Prostate gland (tissue), 2 donors: ENCODE measurements around the gene MT4.

Experiments used
- POLR2A ChIP-seq: fragments of 450-650 bp; IDR thresholded peaks from one replicate; pipeline ENCODE4 v1.6.1; 2016; ENCODE audit warnings: antibody characterized with exemption, mild to moderate bottlenecking
- TF ChIP-seq, protein P1 (sequence below), 4 experiments: fragments of 200-600 bp in 2 of 4; fragments of 450-650 bp in 2 of 4; sonication (generic) in 2 of 4; IDR thresholded peaks; 1 replicate in 3 of 4; 2 replicates in 1 of 4; pipeline ENCODE4 v1.5.1; 2016 to 2019; ENCODE audit warnings: antibody characterized with exemption in 4 of 4, mild to moderate bottlenecking in 2 of 4, moderate library complexity in 2 of 4

DNA sequence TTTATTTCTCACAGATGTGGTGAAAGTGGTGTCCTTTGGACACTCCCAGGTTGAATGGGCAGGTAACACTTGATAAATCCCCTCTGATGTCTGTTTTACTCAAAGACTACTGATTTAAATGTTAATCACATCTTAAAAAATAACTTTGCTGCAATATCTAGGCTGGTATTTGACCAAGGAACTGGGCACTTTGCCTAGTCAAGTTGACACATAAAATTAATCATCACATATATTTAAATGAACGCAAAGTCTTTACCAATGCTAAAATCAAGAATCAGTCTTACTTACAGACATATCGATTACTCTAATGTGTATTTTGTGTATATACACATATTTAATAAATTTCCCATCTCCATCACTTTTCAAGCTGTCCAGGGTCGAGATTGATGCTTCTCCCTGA is 50.5 kb downstream of the MT4 start:
- TF ChIP-seq POLR2A = no peak
- TF ChIP-seq, protein P1, sequence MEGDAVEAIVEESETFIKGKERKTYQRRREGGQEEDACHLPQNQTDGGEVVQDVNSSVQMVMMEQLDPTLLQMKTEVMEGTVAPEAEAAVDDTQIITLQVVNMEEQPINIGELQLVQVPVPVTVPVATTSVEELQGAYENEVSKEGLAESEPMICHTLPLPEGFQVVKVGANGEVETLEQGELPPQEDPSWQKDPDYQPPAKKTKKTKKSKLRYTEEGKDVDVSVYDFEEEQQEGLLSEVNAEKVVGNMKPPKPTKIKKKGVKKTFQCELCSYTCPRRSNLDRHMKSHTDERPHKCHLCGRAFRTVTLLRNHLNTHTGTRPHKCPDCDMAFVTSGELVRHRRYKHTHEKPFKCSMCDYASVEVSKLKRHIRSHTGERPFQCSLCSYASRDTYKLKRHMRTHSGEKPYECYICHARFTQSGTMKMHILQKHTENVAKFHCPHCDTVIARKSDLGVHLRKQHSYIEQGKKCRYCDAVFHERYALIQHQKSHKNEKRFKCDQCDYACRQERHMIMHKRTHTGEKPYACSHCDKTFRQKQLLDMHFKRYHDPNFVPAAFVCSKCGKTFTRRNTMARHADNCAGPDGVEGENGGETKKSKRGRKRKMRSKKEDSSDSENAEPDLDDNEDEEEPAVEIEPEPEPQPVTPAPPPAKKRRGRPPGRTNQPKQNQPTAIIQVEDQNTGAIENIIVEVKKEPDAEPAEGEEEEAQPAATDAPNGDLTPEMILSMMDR (IDR thresholded peaks at IDR 0.05) = no peak
